Erythroblast (primary cell): ENCODE measurements around the gene PARD3.

ENCODE experiments used
- DNase-seq, 2 experiments: peaks; one replicate each; lab custom pipeline; 2025; lab: John Stamatoyannopoulos, UW
- GATA1 ChIP-seq: IDR thresholded peaks from 2 replicates; pipeline ENCODE4 v1.6.1; 2011; ENCODE audit warnings: low read depth, mild to moderate bottlenecking, control low read depth, low read length, moderate library complexity
- POLR2A ChIP-seq: IDR thresholded peaks from 2 replicates; pipeline ENCODE4 v1.6.1; 2011; ENCODE audit warnings: mild to moderate bottlenecking, low read length

The PARD3 gene

DNA sequence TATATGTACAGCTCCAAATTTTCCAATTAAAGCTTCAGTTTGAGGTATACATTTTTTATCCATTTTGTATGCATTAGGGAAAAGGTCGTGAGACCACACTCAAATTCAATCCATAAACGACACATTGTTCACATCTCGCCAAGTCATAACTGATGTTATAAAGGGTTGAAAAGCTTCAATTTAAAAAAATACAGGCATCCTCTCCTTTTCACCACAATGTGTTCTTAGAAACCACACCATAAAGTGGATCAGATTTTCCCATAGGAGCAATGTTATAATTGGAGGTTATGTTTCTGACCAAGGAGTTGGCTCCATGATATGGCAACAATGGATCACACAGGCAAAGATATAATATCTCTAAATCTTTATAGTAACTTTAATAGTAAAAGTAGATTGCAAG lies 663.6 kb downstream of the PARD3 start:
- no peak for DNase-seq

DNA sequence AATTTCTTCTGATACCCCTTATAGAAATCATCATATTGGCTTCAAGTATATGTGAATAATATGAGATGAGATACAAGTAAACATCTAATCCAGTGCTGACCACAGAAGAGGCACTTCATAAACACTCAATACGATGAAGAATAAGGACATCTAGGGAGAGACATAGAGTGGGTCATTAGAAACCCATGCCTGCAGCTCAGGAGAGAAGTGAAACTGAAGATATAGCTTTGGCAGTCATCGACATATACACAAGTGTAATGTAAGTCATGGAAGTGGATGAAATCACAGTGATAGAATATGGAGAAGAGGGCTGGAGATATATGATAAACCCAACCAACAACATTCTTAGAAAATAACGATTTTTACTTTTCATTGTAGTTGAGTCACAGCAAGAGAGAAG lies 665.0 kb downstream of the PARD3 start:
- TF ChIP-seq POLR2A (no peak), GATA1 (no peak)

More for the DNA sequence above, 663.6 kb downstream of the PARD3 start:
- TF ChIP-seq GATA1 = no peak
- no peak for TF ChIP-seq POLR2A

DNA sequence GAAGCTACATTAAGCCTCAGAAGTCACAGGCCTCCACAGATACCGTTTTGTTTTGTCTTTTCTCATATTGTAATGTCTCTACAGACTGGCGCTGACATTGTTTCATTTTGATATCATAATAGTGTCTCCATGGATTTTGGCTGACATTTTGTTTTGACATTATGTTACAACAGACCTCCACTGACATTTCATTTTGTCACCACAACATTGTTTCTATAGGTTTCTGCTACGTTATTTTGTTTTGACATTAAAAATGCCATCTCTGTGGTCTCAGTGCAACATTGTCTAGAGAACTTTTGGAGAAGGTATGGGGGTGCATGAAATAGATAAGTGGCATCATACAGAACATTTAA lies 666.8 kb downstream of the PARD3 start:
- TF ChIP-seq GATA1 (no peak), POLR2A (no peak)
- no peak for DNase-seq

More for the DNA sequence above, 665.0 kb downstream of the PARD3 start:
- DNase-seq = no peak

DNA sequence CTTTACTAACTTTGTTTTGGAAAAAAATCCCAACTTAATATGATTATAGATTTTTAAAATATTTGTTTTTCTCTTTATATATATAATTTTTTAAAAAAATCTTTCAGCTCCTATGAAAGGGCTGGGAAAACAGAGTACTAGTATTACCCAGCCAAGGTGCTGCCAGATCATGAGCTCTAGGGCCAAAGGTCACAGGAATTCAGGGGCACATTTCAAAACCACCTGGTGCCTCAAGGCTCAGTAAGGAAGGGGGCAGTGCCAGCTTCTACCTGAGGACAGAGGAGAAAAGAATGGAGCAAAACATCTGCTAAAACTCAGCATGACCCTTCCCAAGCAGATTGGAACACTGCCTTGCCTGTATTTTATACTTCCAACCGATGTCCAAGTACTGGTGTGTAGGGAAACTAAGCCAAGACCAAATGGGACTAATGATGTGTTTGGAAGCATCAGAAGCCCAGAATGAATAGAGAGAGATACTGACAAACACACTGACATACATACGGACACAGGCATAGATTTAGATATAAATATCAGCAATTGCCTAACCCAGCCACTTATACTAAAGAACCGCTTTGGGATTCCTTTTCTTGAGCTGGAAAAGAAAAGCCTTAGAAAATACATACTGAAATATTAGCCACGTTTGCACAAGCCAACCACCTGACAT lies 667.3 kb downstream of the PARD3 start:
- TF ChIP-seq GATA1 (no peak), POLR2A (no peak)
- DNase-seq = no peak

DNA sequence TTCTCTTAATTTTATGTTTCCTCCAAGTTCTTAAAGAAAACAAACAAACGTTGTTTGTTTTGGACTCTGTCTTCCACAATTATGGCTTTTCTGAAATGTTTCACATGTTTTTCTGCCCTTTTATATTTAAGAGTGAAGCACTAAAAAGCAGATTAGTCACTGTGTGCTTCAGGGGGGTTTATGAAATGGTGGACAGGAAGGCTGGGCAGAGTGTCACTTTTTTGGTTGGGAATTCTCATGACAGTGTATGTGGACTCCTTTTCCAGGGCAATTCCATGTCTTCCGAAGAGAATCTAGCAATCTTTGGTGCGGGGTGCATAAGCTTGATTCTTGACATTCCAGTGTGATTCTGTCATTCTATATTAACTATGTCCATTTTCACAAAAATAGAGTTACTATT lies 669.4 kb downstream of the PARD3 start:
- DNase-seq = no peak

DNA sequence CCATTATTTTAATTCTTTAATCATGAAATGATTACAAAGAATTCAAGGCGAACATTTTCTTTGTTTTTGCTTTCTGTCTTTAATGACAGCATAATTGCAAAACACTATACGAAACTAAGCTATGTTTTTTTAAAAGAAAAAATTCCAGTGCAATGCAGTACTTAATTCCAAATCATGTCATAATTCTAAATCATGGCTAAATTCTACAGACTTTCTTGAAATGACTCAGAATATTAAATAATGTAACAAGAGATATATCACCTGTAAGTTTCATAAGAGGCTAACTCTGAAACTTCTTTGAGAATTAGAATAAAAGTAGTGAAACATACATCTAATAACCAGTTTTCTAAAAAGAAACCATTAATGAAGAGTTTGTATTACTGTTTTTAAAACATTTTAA lies 671.6 kb downstream of the PARD3 start:
- no peak for DNase-seq
- no peak for TF ChIP-seq GATA1
- no peak for TF ChIP-seq POLR2A

More for the DNA sequence above, 669.4 kb downstream of the PARD3 start:
- no peak for TF ChIP-seq GATA1
- no peak for TF ChIP-seq POLR2A

DNA sequence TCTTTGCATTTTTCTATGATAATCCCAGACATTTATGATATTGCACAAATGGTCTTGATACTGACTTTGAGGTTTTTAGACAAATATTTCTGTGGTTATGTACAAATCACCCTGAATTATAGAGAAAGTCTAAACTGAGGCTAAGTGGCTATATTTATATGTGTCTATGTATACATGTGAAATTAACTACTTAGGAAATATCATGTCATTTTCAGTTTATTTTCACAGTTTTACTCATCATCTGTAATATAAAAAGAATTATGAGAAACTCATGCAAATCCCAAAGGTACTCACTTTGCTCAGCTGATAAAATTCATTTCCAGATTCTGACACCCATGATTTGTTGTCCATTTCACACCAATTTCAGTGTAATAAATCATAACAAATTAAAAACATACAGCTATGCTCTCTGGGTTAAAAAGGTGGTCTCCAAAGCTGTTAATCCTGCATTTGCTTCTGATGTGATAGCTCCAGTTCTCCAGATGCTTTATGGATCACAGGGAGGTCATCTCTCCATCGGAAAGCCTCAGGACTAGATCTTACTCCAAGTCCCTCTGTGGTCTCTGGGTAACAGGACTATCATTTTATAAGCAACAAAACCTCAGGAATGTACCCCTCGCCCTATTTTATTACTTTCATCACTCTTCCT lies 673.9 kb downstream of the PARD3 start:
- no peak for DNase-seq
- TF ChIP-seq GATA1 (no peak), POLR2A (no peak)

DNA sequence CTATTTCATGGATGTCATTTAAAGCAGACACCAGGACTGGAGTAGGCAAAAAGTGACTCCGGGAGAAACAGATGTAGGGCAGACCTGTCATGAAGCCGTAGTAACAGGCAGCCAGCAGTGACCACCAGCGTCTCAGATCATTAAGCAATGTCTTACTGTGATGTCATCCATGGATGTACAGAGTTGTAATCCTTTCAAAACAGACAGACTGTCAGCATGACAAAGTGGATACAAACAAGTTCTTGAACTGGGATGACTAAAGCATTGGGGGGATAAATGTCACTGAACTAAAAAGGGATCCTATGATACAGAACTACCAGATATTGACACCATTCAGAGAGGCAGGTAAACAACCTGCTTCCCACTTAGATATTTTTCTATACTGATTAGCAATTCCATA lies 675.5 kb downstream of the PARD3 start:
- no peak for DNase-seq

DNA sequence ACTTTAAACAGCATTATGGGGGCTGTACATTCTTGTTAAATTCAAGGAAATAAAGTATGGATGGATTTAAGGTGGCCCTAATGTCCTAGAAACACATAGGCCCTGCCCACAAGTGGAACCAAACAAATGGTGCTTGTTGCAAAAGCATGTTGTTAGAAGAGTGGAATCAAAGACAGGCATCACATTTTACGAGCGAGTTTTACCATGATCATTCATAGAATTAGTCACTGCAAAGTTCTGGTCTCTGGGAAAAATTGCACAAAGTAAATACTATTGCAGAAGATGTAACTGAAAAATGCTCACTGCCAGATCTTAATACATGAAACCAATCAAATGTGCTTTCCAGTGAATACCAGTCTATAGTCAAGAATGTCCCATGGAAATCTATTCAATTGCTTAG lies 677.1 kb downstream of the PARD3 start:
- DNase-seq = no peak
- TF ChIP-seq POLR2A (no peak), GATA1 (no peak)

More for the DNA sequence above, 675.5 kb downstream of the PARD3 start:
- TF ChIP-seq POLR2A = no peak

DNA sequence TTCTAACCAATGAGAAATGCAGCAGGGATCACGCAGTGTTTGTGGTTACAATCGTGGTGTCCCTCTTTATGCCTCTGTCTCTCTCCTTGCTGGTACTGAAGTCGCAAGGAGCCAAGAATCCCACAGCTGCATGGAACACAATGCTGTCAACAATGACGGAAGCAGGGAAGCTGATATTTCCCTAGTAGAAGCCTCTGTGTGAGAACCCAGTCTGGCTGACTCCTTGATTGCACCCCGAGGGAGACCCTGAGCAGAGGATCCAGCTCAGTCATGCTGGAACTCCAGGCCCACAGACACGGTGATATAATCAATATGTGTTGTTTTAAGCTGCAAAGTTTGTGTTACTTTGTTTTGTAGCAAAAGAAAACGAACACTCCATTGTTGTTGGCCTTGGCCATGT lies 677.9 kb downstream of the PARD3 start:
- DNase-seq = no peak
- TF ChIP-seq GATA1 = no peak

DNA sequence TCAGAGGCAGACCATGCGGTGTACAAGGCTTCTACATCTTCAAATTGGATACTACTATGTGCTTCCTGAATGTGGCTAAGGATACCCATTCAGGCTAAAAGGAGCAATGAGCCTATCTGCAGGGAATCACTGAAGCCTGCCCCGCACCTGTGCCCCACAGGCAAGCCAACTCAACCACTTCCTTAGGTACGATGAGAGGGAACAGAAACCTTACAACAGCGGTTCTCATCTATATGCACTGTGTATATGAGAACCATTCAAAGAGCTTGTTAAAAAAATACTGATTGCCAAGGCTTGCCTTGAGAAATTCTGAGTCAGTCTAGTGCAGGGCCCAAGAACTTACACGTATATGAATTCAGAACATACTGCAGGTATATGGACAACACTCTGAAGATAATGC lies 679.6 kb downstream of the PARD3 start:
- no peak for DNase-seq
- no peak for TF ChIP-seq GATA1
- no peak for TF ChIP-seq POLR2A

DNA sequence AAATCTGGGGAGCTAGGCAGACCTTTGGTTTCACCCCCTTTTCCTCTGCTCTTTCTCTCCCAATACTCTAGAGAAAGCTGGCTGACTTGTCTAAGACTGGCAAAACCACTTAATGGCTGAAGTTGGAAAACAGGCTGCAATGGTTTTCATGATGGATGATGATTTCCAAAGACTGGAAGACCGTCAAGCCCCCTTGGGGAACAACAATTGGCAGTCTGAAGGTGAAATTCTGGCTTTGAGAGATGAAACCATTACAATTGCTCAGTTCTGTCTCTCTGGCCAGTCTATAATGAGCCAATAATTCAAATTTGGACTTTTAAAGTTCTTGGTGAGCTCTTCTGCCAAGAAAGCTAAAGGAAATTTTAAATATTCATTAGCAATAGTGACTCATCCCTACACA lies 680.5 kb downstream of the PARD3 start:
- DNase-seq = no peak
- TF ChIP-seq POLR2A (no peak), GATA1 (no peak)

DNA sequence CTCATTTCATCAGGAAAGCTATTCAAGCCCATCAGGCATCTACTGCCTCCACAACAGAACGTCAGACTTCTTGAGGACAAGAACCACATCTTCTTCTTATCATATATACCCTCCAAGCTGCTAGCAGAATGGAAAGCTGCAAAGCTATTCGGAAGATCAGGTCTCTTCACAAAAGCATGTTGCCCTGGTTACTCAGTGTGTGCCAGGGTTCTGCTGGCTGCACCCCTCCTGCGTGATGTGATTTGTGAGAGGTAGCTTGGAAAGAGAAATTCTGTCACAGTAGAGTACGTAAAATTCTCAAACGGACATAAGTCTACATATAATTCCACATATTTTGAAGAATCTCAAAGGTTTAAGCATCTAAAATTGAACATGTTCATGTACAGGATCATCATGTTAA lies 681.7 kb downstream of the PARD3 start:
- no peak for TF ChIP-seq GATA1
- TF ChIP-seq POLR2A = no peak

DNA sequence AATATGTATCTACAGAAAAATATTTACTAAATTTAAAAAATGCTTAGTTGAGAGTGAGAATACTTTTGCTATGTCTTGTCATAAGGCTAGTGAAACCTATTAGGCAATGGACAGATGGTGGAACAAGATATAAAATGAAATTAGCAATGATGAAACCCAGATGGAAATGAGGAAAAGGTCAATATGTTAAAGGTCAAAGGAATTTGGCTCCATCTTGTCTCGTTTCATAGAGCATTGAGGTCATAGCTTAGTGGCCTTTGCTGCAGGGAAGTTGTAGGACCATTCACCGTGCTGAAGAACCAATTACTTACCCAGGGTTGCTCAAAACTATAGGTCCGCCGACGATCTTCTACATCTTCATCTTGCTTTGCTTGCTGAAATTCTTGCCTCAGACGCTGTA lies 683.9 kb downstream of the PARD3 start:
- no peak for TF ChIP-seq POLR2A
- no peak for TF ChIP-seq GATA1
- no peak for DNase-seq

More for the DNA sequence above, 681.7 kb downstream of the PARD3 start:
- DNase-seq = no peak

DNA sequence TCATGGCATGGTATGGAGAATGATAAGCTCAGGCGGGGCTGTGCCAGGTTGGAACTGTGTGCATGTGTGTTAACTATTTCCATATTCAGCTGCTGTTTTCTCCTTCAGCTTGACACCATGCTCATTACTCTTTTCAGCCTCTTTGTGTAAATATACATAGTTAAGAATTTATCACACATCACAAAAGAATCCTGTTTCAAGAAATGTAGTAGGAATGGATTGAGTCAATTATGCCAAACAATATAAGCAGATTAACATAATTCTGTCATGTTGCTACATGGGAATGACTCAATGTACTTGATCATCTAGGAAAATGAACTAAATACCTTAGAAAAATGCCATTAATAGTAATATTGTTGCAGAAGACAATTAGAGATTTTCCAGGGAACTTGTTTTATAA lies 687.4 kb downstream of the PARD3 start:
- no peak for TF ChIP-seq GATA1
- TF ChIP-seq POLR2A = no peak
- DNase-seq = no peak
